Mesothelial cell of epicardium (in vitro differentiated cells): ENCODE data around the gene RAP1A. TPM values are rescaled to one million over a fixed set of nuclear protein-coding genes. Genes with fewer than 3 reads are reported as not detected.

Source experiments
- DNase-seq, 2 experiments: peaks; one replicate each; pipeline ENCODE4 v3.0.0; 2021; ENCODE audit warnings: low spot score in 2 of 2; ENCODE audit not compliant: unreplicated experiment in 2 of 2
- H3K27ac Mint-ChIP-seq: 2 replicates; pipeline ENCODE4 v1.8.0; 2021; ENCODE audit warnings: mixed read lengths
- H3K27me3 Mint-ChIP-seq: 2 replicates; pipeline ENCODE4 v1.8.0; 2021; ENCODE audit warnings: low read depth, mixed read lengths
- H3K36me3 Mint-ChIP-seq: 2 replicates; pipeline ENCODE4 v1.8.0; 2021; ENCODE audit warnings: mixed read lengths
- H3K4me1 Mint-ChIP-seq: 2 replicates; pipeline ENCODE4 v1.8.0; 2021; ENCODE audit warnings: mixed read lengths
- H3K4me3 Mint-ChIP-seq: 2 replicates; pipeline ENCODE4 v1.8.0; 2021; ENCODE audit warnings: mild to moderate bottlenecking, moderate library complexity, mixed read lengths
- H3K9me3 Mint-ChIP-seq: 2 replicates; pipeline ENCODE4 v1.8.0; 2021; ENCODE audit warnings: mixed read lengths
- total RNA-seq: library from RNA; stranded (reverse); gene quantifications from 3 replicates; pipeline ENCODE4 v1.2.1, GENCODE V29; 2021
- TF ChIP-seq, protein P1 (sequence below): fragments of 200-600 bp; sonication (generic); IDR thresholded peaks from one replicate; pipeline ENCODE4 v1.5.0; 2021; ENCODE audit warnings: antibody characterized with exemption; ENCODE audit not compliant: unreplicated experiment

RAP1A gene
- total RNA-seq, 1 donor from 2014 or later = 28.3 TPM

DNA sequence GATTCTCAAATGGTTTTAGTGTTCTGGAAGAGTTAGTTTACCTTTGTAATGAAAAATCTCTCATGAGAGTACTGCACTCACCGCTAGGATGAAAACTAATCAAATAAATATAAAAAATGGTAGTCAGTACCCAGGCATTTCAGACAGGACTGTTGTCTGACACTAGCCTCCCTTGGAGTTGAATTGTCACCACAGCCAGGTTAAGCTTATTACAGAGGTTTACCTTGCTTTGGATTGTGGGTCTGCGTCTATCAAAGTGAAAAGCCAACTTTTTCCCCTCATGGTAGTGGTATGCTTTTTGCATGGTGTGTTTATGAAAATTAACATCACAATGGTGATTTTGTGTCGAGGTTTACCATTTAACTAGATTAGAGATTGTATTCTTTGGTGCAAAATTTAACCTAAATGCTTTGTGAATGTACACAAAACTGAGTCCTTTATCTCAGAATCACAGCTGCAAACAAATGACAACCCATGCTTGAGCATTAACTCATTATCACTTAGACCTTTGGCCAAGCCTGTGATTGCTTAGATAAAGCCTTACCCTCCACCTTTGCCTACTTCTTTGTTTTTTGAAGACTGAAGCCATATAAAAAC lies 20.1 kb downstream of the RAP1A start:
- peaks cover 11% of the 10 kb centered on the region for H3K9me3 Mint-ChIP-seq
- no peaks in the 10 kb centered on the region for H3K27me3 Mint-ChIP-seq
- DNase-seq = no peak
- H3K36me3 Mint-ChIP-seq = peaks cover 15% of the 10 kb centered on the region
- TF ChIP-seq, protein P1, sequence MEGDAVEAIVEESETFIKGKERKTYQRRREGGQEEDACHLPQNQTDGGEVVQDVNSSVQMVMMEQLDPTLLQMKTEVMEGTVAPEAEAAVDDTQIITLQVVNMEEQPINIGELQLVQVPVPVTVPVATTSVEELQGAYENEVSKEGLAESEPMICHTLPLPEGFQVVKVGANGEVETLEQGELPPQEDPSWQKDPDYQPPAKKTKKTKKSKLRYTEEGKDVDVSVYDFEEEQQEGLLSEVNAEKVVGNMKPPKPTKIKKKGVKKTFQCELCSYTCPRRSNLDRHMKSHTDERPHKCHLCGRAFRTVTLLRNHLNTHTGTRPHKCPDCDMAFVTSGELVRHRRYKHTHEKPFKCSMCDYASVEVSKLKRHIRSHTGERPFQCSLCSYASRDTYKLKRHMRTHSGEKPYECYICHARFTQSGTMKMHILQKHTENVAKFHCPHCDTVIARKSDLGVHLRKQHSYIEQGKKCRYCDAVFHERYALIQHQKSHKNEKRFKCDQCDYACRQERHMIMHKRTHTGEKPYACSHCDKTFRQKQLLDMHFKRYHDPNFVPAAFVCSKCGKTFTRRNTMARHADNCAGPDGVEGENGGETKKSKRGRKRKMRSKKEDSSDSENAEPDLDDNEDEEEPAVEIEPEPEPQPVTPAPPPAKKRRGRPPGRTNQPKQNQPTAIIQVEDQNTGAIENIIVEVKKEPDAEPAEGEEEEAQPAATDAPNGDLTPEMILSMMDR = no peak
- H3K27ac Mint-ChIP-seq = no peak overlapping the region
- H3K4me3 Mint-ChIP-seq = no peak overlapping the region
- no peaks in the 10 kb centered on the region for H3K4me1 Mint-ChIP-seq

DNA sequence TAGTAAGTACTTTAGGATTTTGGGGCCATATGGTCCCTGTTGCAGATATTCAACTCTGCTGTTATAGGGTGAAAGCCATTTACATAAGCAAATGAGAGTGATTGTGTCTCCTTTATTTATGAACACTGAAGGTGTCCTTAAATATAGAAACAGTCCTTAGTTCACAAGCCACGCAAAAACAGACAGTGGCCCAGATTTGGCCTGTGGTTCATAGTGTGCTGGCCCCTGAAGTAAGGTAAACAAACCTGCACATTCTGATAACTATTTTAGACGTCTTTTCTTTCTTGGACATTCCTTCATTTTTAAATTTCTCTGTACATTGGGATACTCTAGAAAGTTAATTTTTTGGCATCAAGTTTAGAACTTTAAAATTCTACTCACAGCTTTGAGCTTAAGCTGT lies 23.5 kb downstream of the RAP1A start:
- Mint-ChIP-seq H3K36me3 (peaks cover 28% of the 10 kb centered on the region), H3K9me3 (peaks cover 29% of the 10 kb centered on the region), H3K4me3 (no peak overlapping the region)

DNA sequence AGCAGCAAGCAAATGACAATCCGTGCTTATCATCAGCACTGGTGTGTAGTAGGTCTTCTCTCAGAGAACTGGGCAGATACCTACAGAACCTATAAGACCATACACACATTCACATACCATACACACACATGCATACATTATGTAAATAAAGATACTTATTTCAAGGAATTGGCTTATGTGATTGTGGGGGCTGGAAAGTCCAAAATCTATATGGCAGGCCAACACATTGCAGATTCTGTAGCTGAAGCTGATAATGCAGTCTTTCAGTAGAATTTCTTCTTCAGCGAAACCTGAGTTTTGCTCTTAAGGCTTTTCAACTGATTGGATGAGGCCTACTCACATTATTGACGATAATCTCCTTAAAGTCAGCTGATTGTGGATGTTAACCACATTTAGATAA lies 24.1 kb downstream of the RAP1A start:
- no peak for DNase-seq
- Mint-ChIP-seq H3K36me3 (peaks cover 34% of the 10 kb centered on the region), H3K4me1 (no peaks in the 10 kb centered on the region), H3K9me3 (peaks cover 29% of the 10 kb centered on the region), H3K27ac (no peak overlapping the region), H3K27me3 (no peaks in the 10 kb centered on the region), H3K4me3 (no peak overlapping the region)
- TF ChIP-seq, protein P1 = no peak

More for the DNA sequence above, 23.5 kb downstream of the RAP1A start:
- Mint-ChIP-seq H3K4me1 (no peaks in the 10 kb centered on the region), H3K27me3 (no peaks in the 10 kb centered on the region), H3K27ac (no peak overlapping the region)
- TF ChIP-seq, protein P1 = no peak
- DNase-seq = no peak

DNA sequence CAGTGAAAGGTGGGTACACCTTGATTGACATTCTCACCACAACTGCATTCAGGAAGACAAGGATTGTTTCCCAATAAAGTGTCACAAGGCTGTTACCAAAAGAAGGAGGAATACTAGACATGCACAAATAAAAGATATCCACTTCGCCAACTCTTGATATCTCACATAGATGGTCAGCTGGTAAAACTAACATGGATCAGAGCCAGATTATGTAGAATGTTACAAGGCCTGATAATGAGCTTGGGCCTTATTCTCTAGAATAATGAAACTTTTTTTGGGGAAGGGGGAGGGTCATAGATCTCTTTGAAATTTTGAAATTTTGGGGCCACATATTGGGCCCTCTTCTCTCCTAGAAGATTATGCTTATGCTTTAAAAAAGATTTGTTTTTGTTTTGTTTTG lies 24.9 kb downstream of the RAP1A start:
- peaks cover 8% of the 10 kb centered on the region for H3K4me1 Mint-ChIP-seq

DNA sequence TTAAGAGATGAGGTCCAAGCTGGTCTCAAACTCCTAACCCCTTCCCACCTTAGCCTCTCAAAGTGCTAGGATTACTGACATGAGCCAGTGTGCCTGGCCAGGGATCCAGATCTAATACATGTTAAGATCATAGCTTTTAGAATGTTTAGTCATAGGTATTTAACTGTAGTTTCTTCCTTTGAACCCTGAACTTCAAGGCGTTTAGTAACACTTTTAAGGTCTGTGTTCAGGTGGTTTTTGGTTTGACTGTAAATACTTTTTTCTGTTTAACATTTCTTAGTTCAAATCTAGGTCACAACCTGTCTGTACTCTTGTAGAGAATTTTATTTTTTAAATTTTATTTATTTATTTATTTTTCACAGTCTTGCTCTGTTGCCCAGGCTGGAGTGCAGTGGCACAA lies 28.1 kb downstream of the RAP1A start:
- Mint-ChIP-seq H3K9me3 (peaks cover 29% of the 10 kb centered on the region), H3K27ac (no peak overlapping the region), H3K27me3 (no peaks in the 10 kb centered on the region), H3K36me3 (peaks cover 36% of the 10 kb centered on the region), H3K4me3 (no peak overlapping the region), H3K4me1 (peaks cover 17% of the 10 kb centered on the region)
- TF ChIP-seq, protein P1 = no peak
- no peak for DNase-seq

More for the DNA sequence above, 24.9 kb downstream of the RAP1A start:
- Mint-ChIP-seq H3K27ac (no peak overlapping the region), H3K27me3 (no peaks in the 10 kb centered on the region), H3K4me3 (no peak overlapping the region), H3K9me3 (peaks cover 29% of the 10 kb centered on the region), H3K36me3 (peaks cover 36% of the 10 kb centered on the region)
- TF ChIP-seq, protein P1 = no peak
- DNase-seq = no peak
